Gastrocnemius medialis (tissue), 4 donors: ENCODE data around the gene KCNK18.

Experiments
- CTCF ChIP-seq, 5 experiments: fragments of 450-650 bp in 3 of 5; fragments of 200-600 bp in 2 of 5; sonication (generic) in 2 of 5; IDR thresholded peaks in 4 of 5; conservative IDR thresholded peaks in 1 of 5; 1 replicate in 4 of 5; 2 replicates in 1 of 5; pipeline ENCODE4 v1.5.1; 2016 to 2019; ENCODE audit warnings: antibody characterized with exemption in 5 of 5, mild to moderate bottlenecking in 3 of 5, moderate library complexity in 3 of 5
- POLR2A ChIP-seq, 2 donors: fragments of 450-650 bp; IDR thresholded peaks; one replicate each; pipeline ENCODE4 v1.6.1; 2017; ENCODE audit warnings: antibody characterized with exemption in 2 of 2, mild to moderate bottlenecking in 2 of 2, moderate library complexity in 2 of 2

- TF ChIP-seq CTCF (IDR thresholded peaks at IDR 0.05 in 4 of 5, conservative IDR thresholded peaks at IDR 0.05 in 1 of 5) (no peak), POLR2A (IDR thresholded peaks at IDR 0.05) (no peak)
These were observed 58.7 kb downstream of the KCNK18 start for GRCh38 chr10:117255835-117256460.
